NT2/D1 (cell line): Measurements from ENCODE around the gene SLC23A1.
"Not testable (repeated sequence)": the region's sequence is repeated elsewhere in the genome, so short reads cannot be mapped to it uniquely, and the experiment has no call there.

ENCODE experiments used
- SUZ12 ChIP-seq: IDR thresholded peaks from 2 replicates; pipeline ENCODE4 v1.6.1; 2011; ENCODE audit not compliant: insufficient read length, insufficient read depth; ENCODE audit errors: extremely low read depth
- YY1 ChIP-seq: IDR thresholded peaks from 2 replicates; pipeline ENCODE4 v1.6.1; 2011; ENCODE audit not compliant: insufficient read length, insufficient read depth
- ZNF274 ChIP-seq: IDR thresholded peaks from 2 replicates; pipeline ENCODE4 v1.6.1; 2011; ENCODE audit warnings: mild to moderate bottlenecking, low read depth, low read length

DNA sequence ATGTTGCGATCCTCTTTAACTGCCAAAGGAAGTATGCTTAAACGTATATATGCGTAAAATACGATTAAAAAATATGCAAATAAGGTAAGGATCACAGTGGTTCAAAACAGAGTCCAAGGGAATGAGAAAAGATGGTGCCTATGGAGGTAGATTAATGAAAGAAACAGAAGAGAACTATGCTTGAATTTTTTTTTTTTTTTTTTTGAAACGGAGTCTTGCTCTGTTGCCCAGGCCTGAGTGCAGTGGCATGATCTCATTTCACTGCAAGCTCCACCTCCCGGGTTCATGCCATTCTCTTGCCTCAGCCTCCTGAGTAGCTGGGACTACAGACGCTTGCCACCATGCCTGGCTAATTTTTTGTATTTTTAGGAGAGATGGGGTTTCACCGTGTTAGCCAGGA, 37.7 kb downstream of the SLC23A1 start:
- TF ChIP-seq ZNF274, YY1, SUZ12: not testable (repeated sequence)
